Transverse colon (tissue), 3 donors: ENCODE data around the gene DCAF10.

Experiments used
- CTCF ChIP-seq, 5 experiments: fragments of 200-600 bp in 3 of 5; fragments of 450-650 bp in 2 of 5; sonication (generic) in 3 of 5; IDR thresholded peaks; 1 replicate in 2 of 5; 2 replicates in 3 of 5; pipeline ENCODE4 v1.5.1; 2016 to 2017; ENCODE audit warnings: antibody characterized with exemption in 5 of 5, inconsistent platforms in 3 of 5, mild to moderate bottlenecking in 2 of 5, moderate library complexity in 1 of 5
- EP300 ChIP-seq: sonication (generic); formaldehyde crosslinking; IDR thresholded peaks from one replicate; pipeline ENCODE4 v1.6.1; 2017; ENCODE audit warnings: antibody characterized with exemption, low read depth
- POLR2A ChIP-seq: fragments of 450-650 bp; IDR thresholded peaks from one replicate; pipeline ENCODE4 v1.6.1; 2016; ENCODE audit warnings: antibody characterized with exemption, mild to moderate bottlenecking, moderate library complexity

- no peak for TF ChIP-seq CTCF (IDR thresholded peaks at IDR 0.05)
- no peak for TF ChIP-seq POLR2A
- no peak for TF ChIP-seq EP300
Observed at GRCh38 chr9:37801287-37801850, 772 bp downstream of the DCAF10 start.
